GM10847 (cell line): ENCODE data around the gene NALCN.

Source experiments
- POLR2A ChIP-seq: IDR thresholded peaks from 2 replicates; pipeline ENCODE4 v1.6.1; 2011; ENCODE audit not compliant: insufficient read length; ENCODE audit errors: extremely low read depth

NALCN gene

DNA sequence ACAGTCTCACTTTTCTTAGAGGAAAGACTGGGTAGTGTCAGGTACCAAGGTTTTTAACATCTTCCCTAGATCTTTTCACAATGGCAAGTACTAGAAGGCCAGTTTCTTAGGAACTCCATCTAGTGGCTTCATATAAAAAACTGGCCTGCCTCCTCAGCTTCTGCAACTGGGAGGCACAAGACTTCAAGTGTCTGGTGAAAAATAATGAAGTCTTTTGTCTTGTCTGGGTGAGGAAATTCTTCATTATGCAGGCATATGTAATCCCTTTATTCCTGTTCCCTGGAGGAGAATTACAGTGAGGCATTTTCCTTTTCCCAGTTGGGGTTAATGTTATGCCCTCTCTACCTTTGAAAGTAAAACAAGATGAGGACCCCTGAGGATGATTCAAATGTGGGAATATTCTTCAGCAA, 300.5 kb downstream of the NALCN start:
- no peak for TF ChIP-seq POLR2A

GRCh38 chr13:101111894-101112293, 304.4 kb downstream of the NALCN start:
- no peak for TF ChIP-seq POLR2A

GRCh38 chr13:101109005-101109404, 307.3 kb downstream of the NALCN start:
- no peak for TF ChIP-seq POLR2A

- no peak for TF ChIP-seq POLR2A
Observed at GRCh38 chr13:101098873-101099272, 317.4 kb downstream of the NALCN start.

DNA sequence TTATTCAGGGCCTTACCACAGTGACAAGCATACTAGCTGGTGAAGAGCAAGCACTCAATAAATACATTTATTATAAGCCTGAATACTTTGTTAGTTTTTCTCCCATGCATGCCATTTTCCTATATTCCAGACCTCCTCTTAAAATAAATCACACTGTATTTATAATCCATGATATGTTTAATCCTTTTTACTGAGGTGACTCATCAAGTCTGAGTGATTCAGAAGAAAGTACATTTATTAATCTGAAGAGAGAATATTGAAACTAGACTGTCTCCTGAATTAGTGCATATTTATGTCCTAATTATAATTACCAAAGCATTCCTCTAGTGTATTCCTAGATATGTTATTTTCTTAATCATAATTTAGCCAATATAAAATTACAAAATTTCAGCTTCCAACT, 323.3 kb downstream of the NALCN start:
- TF ChIP-seq POLR2A = no peak

DNA sequence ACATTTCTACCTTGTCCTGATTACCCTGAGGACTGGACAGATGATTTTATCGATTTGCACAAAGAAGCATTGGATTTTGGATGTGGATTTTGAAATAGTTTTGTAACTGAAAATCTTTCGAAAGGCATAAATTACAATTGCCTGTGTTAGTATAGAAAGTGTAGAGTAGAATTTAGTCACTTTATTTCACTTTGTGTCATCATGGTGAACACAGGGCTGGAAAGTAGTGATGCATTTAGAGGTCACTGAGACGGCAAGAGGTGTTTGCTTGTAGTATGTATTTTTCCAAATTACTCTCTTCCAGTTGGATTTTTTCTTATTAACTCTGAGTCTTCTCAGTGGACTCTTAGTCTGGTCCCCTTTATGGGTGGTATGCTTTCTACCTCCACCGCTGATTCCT, 326.0 kb downstream of the NALCN start:
- TF ChIP-seq POLR2A = no peak

DNA sequence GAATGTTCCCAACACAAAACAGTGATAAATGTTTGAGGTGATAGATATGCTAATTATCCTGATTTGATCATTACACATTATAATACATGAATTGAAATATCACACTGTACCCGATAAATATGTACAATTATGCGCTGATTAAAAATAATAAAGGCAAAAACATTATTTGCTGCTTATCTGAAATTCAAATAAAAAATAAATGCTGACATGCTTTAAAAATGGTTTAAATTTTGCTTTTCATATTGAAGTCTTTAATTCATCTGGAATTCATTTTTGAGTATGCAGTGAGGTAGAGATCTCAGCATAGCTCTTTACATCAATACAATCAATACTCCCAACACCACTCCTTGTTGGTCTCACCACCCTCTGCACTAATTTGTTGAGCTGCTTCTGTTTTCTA, 330.8 kb downstream of the NALCN start:
- TF ChIP-seq POLR2A = no peak

DNA sequence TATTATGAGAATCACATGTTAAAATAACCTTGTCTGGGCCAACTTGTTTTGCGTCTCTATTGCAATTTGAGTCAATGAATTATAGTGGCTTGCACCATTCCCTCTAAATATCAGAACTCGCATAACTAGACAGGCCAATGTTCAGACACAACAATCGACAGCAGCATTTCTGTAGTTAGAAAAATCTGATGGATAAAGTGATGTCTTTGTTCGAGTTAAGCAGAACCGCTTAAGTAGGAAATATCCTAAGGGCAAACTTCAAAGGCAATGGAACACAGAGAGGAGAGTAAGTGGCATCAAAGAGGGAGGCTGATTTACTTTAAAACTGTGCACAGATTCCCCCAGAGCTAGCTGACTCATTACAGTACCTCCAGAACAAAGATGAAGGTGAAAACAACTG, 333.9 kb downstream of the NALCN start:
- no peak for TF ChIP-seq POLR2A

- TF ChIP-seq POLR2A = no peak
Observed at GRCh38 chr13:101080616-101081015, 335.7 kb downstream of the NALCN start.

DNA sequence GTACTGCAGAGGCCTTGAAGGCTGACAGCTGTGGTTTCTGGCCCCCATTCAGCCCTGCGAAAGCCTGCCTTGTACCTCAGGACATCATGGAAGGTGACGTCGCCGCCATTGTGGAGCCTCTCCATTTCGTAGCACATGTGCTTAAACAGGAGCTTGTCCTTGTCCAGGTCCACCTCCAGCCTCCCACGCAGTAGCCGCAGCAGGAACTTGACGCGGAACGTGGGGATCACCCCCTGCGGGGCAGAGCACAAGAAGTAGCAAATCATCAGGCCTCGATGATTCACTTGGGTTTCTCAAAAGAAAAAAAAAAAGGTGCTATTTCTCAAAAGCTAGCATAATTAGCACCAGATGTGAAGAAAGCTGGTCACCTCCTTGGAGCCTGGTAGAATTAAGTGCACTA, 351.0 kb downstream of the NALCN start:
- TF ChIP-seq POLR2A = no peak

GRCh38 chr13:101059793-101060192, 356.5 kb downstream of the NALCN start:
- no peak for TF ChIP-seq POLR2A

DNA sequence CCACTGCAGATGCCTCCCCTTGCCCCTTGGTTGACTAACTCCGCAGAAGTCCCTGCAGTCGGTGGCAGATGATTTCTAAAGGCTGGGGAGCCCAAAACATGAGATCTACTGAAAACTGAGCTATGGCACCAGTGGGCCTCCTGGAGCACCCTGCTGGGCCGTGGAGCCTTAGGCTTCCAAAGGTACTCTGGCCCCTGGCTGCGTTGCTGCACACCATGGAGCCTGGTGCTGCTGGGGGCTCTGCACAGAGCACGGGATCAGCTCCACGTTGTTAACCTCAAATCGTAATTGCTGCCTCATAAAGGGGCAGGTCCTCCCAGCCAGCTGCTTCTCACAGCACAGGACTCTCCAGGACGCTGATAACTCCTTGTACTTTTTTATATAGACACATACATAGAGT, 357.5 kb downstream of the NALCN start:
- no peak for TF ChIP-seq POLR2A

GRCh38 chr13:101053301-101054093, 362.8 kb downstream of the NALCN start:
- TF ChIP-seq POLR2A = no peak

GRCh38 chr13:101049166-101049850, 367.0 kb downstream of the NALCN start:
- no peak for TF ChIP-seq POLR2A

DNA sequence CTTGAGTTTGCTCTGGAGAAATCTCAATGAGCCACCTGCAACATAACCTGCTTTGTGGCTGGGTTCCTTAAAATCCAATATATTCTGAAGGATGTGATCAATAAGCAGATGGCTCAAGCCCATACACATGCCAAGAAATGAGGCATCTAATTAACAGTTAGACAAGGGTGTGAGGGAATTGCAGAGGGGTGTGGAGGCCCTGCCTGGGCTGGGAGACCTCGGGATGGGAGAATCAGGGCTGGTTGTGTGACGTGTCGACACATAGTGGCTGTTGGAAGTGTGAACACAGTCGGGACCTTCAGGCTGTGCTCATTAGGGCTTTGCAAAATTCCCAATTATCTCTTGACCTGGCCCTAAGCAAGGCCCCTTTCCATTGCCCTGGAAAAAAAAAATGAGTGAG, 379.8 kb downstream of the NALCN start:
- no peak for TF ChIP-seq POLR2A

DNA sequence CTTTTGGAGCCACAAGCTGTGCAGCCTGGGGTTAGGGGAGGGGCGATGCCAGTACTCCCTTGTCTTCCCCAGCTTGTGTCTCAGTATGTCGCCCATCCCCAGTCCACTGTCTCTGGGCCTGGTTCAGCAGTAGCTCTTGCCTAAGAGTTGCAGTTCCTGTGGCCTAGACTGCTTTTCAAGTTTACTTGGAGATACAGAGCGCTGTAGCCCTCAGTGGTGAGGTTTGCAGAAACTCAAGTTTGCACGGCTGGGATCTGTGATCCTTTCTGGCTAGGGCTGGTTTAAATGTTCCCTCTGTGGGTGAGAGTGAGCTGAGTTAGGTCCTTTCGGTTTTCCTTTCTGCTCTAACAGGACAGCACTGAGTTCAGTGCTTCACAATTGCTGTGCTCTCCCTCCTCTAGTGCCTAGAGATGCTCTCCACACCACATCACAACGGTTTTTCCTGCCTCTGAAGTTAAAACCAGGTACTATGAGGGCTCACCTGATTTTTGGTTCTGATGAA, 381.1 kb downstream of the NALCN start:
- no peak for TF ChIP-seq POLR2A

DNA sequence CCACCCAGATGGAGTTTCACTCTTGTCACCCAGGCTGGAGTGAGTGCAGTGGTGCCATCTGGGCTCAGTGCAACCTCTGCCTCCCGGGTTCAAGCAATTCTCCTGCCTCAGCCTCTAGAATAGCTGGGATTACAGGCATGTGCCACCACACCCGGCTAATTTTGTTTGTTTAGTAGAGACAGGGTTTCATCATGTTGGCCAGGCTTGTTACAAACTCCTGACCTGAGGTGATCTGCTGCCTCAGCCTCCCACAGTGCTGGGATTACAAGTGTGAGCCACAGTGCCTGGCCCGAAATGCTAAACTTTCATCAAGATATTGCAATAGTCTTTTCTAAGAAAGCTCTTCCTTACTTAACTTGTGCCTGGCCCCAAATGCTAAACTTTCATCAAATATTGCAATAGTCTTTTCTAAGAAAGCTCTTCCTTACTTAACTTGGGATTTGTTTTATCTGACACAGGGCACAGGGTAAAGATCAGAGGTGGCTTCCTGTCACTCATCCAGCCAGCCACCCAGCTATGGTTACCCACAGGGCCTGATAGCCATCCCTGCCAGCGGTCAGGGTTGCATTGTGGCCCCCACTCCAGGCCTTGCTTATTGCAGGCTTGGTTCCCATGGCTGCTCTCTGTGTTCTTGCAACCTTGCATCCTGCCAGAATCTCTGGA, 389.4 kb downstream of the NALCN start:
- no peak for TF ChIP-seq POLR2A

- TF ChIP-seq POLR2A = no peak
Observed at GRCh38 chr13:101026328-101026727, 390.0 kb downstream of the NALCN start.
